Neural cell (in vitro differentiated cells): ENCODE data around the gene PLEKHB2. TPM values are rescaled to one million over a fixed set of nuclear protein-coding genes. Genes with fewer than 3 reads are reported as not detected.
"Not testable (repeated sequence)": the region's sequence is repeated elsewhere in the genome, so short reads cannot be mapped to it uniquely, and the experiment has no call there.

Source experiments
- H2AFZ ChIP-seq: fragments of 200-600, 300-800 bp; sonication (generic), shearing (Covaris generic); 2 replicates; pipeline ENCODE4 v1.6.0; 2014; ENCODE audit warnings: low read depth, mild to moderate bottlenecking, antibody characterized with exemption, low read length, moderate library complexity
- H3F3A ChIP-seq: fragments of 200-600 bp; shearing (Covaris generic); 2 replicates; pipeline ENCODE4 v1.6.1; 2016; ENCODE audit warnings: mild to moderate bottlenecking, moderate library complexity, mixed read lengths, antibody characterized with exemption, low read length; ENCODE audit not compliant: insufficient read depth, poor library complexity, severe bottlenecking
- H3K27ac ChIP-seq: fragments of 200-600, 300-800 bp; sonication (generic), shearing (Covaris generic); 2 replicates; pipeline ENCODE4 v1.5.1; 2014; ENCODE audit warnings: mild to moderate bottlenecking, low read length, moderate library complexity
- H3K27me3 ChIP-seq: fragments of 300-800, 200-600 bp; sonication (generic), shearing (Covaris generic); 2 replicates; pipeline ENCODE4 v1.6.0; 2014; ENCODE audit warnings: mild to moderate bottlenecking, low read depth, low read length, moderate library complexity; ENCODE audit not compliant: insufficient read depth
- H3K36me3 ChIP-seq: fragments of 300-800, 200-600 bp; sonication (generic), shearing (Covaris generic); 2 replicates; pipeline ENCODE4 v1.5.1; 2014; ENCODE audit warnings: mild to moderate bottlenecking, antibody characterized with exemption, low read length, moderate library complexity; ENCODE audit not compliant: insufficient read depth
- H3K4me2 ChIP-seq: fragments of 300-800, 200-600 bp; sonication (generic), shearing (Covaris generic); 2 replicates; pipeline ENCODE4 v1.6.0; 2014; ENCODE audit warnings: mild to moderate bottlenecking, low read length
- H3K4me3 ChIP-seq: fragments of 300-800, 200-600 bp; sonication (generic), shearing (Covaris generic); 2 replicates; pipeline ENCODE4 v1.5.1; 2014; ENCODE audit warnings: mild to moderate bottlenecking, low read length, moderate library complexity
- H3K79me2 ChIP-seq: fragments of 200-600 bp; shearing (Covaris generic); replicated peaks from 2 replicates; pipeline ENCODE4 v1.6.0; 2014; ENCODE audit warnings: mild to moderate bottlenecking, low read length, moderate library complexity; ENCODE audit not compliant: insufficient read depth
- H3K9ac ChIP-seq: fragments of 300-800, 200-600 bp; sonication (generic), shearing (Covaris generic); 2 replicates; pipeline ENCODE4 v1.6.1; 2016; ENCODE audit warnings: mild to moderate bottlenecking, low read length, mixed read lengths
- H3K9me2 ChIP-seq: fragments of 200-600 bp; shearing (Covaris generic); 2 replicates; pipeline ENCODE4 v1.6.1; 2016; ENCODE audit warnings: mild to moderate bottlenecking, low read length, mixed read lengths; ENCODE audit not compliant: insufficient read depth
- H3K9me3 ChIP-seq: fragments of 200-600, 300-800 bp; sonication (generic), shearing (Covaris generic); 2 replicates; pipeline ENCODE4 v1.6.1; 2016; ENCODE audit warnings: mild to moderate bottlenecking, mixed run types, low read length, moderate library complexity, mixed read lengths
- H4K20me1 ChIP-seq: fragments of 200-600 bp; shearing (Covaris generic); 2 replicates; pipeline ENCODE4 v1.6.1; 2016; ENCODE audit warnings: mild to moderate bottlenecking, mixed run types; ENCODE audit not compliant: insufficient read depth
- polyA plus RNA-seq: library from polyadenylated mRNA; depleted of rRNA; stranded (reverse); fragments of >200 nt; gene quantifications from 2 replicates; pipeline ENCODE4 v1.2.3, GENCODE V29; 2014
- small RNA-seq, 3 experiments: library from RNA; depleted of rRNA; stranded (forward); fragments of <200 nt; gene quantifications; one replicate each; pipeline ENCODE3, GENCODE V24; 2012

PLEKHB2 gene
- polyA plus RNA-seq, 1 donor from 2014 or later: 85.0 TPM

DNA sequence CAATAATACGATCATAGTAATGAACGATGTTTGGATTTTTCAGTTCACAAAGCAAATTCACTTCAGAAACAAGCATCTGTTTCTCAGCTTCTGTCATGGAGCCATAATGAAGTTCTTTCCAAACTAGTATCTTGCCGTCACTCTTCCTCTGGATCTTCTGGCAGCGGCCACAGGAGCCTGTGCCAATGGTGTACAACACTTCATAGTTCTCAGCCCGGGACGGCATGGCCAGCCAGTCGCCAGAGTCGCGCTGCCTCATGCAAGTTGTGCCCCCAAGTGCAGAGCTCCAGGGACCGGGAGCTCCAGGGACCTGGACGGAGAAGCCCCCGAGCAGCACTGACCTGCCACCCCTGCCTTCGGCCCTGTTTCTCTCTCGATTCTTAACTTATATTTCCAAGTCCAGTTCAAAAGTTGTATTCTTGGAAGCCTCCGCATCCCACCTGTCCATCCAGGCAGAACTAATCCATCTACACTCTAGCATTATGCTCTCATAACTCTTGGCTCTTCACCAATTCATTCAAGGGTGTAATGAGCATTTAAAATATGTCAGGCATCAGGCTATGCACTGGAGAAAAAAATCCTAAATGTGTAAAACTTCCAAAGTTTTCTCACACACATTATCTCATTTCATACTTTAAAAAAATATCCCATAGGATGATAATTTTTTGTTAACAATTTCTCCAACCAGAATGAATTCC, 73.7 kb downstream of the PLEKHB2 start:
- H3K4me3 ChIP-seq, H2AFZ ChIP-seq, H3F3A ChIP-seq, H3K9ac ChIP-seq, H3K79me2 ChIP-seq, H3K9me3 ChIP-seq, H3K36me3 ChIP-seq, H3K9me2 ChIP-seq, H3K4me2 ChIP-seq, H3K27ac ChIP-seq, H3K27me3 ChIP-seq, H4K20me1 ChIP-seq: not testable (repeated sequence)

DNA sequence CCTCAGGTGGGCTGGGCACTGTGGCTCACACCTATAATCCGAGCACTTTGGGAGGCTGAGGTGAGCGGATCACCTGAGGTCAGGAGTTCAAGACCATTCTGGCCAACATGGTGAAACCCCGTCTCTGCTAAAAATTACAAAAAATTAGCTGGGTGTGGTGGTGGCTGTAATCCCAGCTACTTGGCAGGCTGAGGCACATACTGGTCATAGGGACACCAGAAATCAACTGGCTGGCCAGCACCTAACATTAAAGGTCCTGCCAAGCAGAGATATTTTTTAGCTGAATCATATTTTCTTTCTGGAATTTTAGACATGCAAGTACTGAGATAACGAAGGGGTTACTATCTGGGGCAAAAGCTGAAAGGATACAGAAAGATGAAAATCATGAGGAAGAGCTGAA, 76.3 kb downstream of the PLEKHB2 start:
- H2AFZ ChIP-seq, H3K4me3 ChIP-seq, H3F3A ChIP-seq, H3K79me2 ChIP-seq, H4K20me1 ChIP-seq, H3K27ac ChIP-seq, H3K9me3 ChIP-seq, H3K9me2 ChIP-seq, H3K4me2 ChIP-seq, H3K27me3 ChIP-seq, H3K36me3 ChIP-seq, H3K9ac ChIP-seq: not testable (repeated sequence)

DNA sequence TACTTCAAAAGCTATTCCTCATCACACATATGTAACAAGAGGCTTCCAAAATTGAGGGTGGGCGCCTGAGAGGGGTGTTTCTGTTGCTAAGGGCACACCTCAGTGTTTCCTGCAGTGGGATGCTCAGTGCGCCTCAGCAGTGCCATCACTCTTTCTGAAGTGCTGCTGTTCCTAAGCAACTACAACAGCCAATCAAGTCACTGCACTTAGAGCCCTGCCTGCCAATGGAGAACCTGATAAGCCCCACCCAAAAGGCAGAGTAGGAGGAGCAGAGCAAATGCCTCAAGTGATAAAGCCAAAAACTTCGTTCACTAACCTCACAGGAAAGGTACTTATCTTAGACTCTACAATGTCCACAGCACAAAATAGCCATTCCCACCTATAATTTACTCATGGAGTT, 88.3 kb downstream of the PLEKHB2 start:
- not testable (repeated sequence) for H3K4me3 ChIP-seq, H2AFZ ChIP-seq

DNA sequence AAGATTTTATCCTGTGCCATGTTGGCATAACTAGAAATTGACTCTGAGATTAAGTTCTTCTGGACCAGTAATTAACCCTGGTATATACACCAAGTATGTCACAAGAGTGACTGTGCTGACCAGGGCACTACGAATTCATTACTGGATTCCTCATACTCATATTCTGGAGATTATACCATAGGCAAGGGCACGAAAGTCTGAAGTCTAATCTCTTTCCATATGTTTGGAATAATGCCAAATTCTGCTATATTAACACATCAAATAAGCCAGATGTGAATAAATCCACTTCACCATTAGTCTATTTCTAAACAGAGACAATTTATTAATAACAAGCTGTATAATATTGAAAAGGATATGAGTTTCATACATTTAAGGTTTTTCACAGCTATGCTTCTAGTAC, 91.0 kb downstream of the PLEKHB2 start:
- H3F3A ChIP-seq, H4K20me1 ChIP-seq, H3K9ac ChIP-seq, H3K79me2 ChIP-seq, H3K36me3 ChIP-seq, H3K27me3 ChIP-seq, H3K9me2 ChIP-seq, H2AFZ ChIP-seq, H3K9me3 ChIP-seq, H3K4me2 ChIP-seq, H3K4me3 ChIP-seq, H3K27ac ChIP-seq: not testable (repeated sequence)

More for the DNA sequence above, 88.3 kb downstream of the PLEKHB2 start:
- not testable (repeated sequence) for H3K27ac ChIP-seq, H3F3A ChIP-seq, H3K9me2 ChIP-seq, H4K20me1 ChIP-seq, H3K27me3 ChIP-seq, H3K4me2 ChIP-seq, H3K79me2 ChIP-seq, H3K36me3 ChIP-seq, H3K9me3 ChIP-seq, H3K9ac ChIP-seq

Small RNA genes within 50 kb of the gene (small RNA-seq; reads per million reads assigned to genes)
- gene AC009477.1: 0 reads per million in 3 experiments

Other genes with a start within 250 kb of the PLEKHB2 start
- 154 and 162 TPM in 2 replicates for gene FAM168B, start 11.9 kb upstream of the PLEKHB2 start, polyA plus RNA-seq
- 0.38 and 1.3 TPM in 2 replicates for gene POTEE, start 104.2 kb downstream of the PLEKHB2 start, polyA plus RNA-seq